HepG2 (cell line): Measurements from ENCODE around the gene FRMD1.
"Not testable (repeated sequence)": the region's sequence is repeated elsewhere in the genome, so short reads cannot be mapped to it uniquely, and the experiment has no call there.

ENCODE experiments used
- HCFC1 ChIP-seq: fragments of 150-350 bp; IDR thresholded peaks from 2 replicates; pipeline ENCODE4 v1.6.1; 2014; ENCODE audit warnings: low read depth, low read length
- TBL1XR1 ChIP-seq: fragments of 150-350 bp; IDR thresholded peaks from 2 replicates; pipeline ENCODE4 v1.6.1; 2014; ENCODE audit warnings: borderline replicate concordance, low read length; ENCODE audit not compliant: partially characterized antibody

DNA sequence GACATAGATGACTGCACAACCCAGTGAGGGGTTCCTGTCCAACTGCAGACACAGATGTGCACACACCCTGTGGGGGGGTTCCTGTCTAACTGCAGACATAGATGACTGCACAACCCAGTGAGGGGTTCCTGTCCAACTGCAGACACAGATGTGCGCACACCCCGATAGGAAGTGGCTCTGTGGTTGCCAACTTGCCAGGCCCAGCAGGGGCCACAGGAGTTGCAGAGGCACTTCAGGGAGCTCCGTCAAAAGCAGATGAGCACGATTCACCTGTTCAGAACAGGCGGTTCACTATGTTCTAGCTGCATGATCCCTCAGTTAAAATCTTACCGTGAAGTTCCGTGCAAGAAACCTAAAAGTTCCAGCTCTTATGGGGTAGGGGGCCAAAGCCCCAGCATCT is 1.6 kb downstream of the FRMD1 start:
- not testable (repeated sequence) for TF ChIP-seq TBL1XR1, HCFC1
